GM12875 (cell line): Measurements from ENCODE around the gene ACTL7A.
"Not testable (repeated sequence)": the region's sequence is repeated elsewhere in the genome, so short reads cannot be mapped to it uniquely, and the experiment has no call there.

ENCODE experiments used
- H3K4me3 ChIP-seq: one replicate; pipeline ENCODE4 v1.5.1; 2011; ENCODE audit warnings: low read depth, low read length, control low read depth
- CTCF ChIP-seq: IDR thresholded peaks from 2 replicates; pipeline ENCODE4 v1.5.1; 2011; ENCODE audit warnings: low read depth, mild to moderate bottlenecking, control low read depth, inconsistent platforms, low read length, moderate library complexity, borderline replicate concordance; ENCODE audit not compliant: insufficient read depth

Gene ACTL7A

GRCh38 chr9:108889649-108890067 lies 27.6 kb downstream of the ACTL7A start:
- no peak for TF ChIP-seq CTCF
- no peak overlapping the region for H3K4me3 ChIP-seq

- no peak for TF ChIP-seq CTCF
- H3K4me3 ChIP-seq: no peak overlapping the region
Measured at GRCh38 chr9:108894225-108894997, 32.3 kb downstream of the ACTL7A start.

GRCh38 chr9:108897324-108898096 lies 35.4 kb downstream of the ACTL7A start:
- no peak for TF ChIP-seq CTCF
- no peak overlapping the region for H3K4me3 ChIP-seq

- H3K4me3 ChIP-seq: not testable (repeated sequence)
Measured at GRCh38 chr9:108899023-108899695, 37.1 kb downstream of the ACTL7A start.

GRCh38 chr9:108900176-108900575 lies 38.1 kb downstream of the ACTL7A start:
- no peak for TF ChIP-seq CTCF
- H3K4me3 ChIP-seq: no peak overlapping the region

GRCh38 chr9:108903420-108904103 lies 41.5 kb downstream of the ACTL7A start:
- no peak overlapping the region for H3K4me3 ChIP-seq
- TF ChIP-seq CTCF: no peak

- H3K4me3 ChIP-seq: no peak overlapping the region
- no peak for TF ChIP-seq CTCF
Measured at GRCh38 chr9:108904161-108904560, 42.1 kb downstream of the ACTL7A start.
